ENCODE results near the gene INTS4.

DNA sequence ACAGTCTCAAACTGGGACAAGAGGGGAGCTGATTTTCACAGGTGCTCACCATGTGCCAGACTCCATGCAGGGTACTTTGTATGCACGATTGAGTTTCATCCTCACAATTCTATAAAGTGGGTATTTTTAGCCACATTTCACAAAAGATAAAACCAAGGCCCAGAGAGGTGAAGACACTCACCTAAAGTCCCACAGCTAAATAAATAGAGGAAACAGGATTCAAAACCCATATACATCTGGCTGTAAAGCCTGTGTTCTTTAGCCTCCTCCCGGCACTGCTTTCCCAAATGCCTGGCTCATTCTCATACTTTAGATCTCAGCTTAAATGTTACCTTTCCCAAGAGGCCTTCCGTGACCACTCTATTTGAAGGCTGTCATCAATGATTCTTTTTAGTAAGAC lies 41.8 kb upstream of the INTS4 start:
- TF ChIP-seq POLR2A (IDR thresholded peaks at IDR 0.05; ENCODE audit: low read depth, low read length): no peak
- TF ChIP-seq POLR2AphosphoS5 (IDR thresholded peaks at IDR 0.05; ENCODE audit: low read depth, low read length): no peak
